ENCODE results near the gene CSF2RB.
A peak's percentile ranks its signal among the peaks of the same experiment; 100 is the strongest.
"Not testable (repeated sequence)": the region's sequence is repeated elsewhere in the genome, so short reads cannot be mapped to it uniquely, and the experiment has no call there.

Gene CSF2RB

GRCh38 chr22:36977401-36977861 lies 64.0 kb downstream of the CSF2RB start:
- no peak for DNase-seq

- peak; percentile 76 for DNase-seq
Observed at GRCh38 chr22:36977947-36978660, 64.7 kb downstream of the CSF2RB start.

- no peak for DNase-seq
Observed at GRCh38 chr22:36979016-36979910, 65.8 kb downstream of the CSF2RB start.

- no peak for DNase-seq
Observed at GRCh38 chr22:36981247-36981775, 67.9 kb downstream of the CSF2RB start.

- no peak for DNase-seq
Observed at GRCh38 chr22:36982136-36982535, 68.7 kb downstream of the CSF2RB start.

GRCh38 chr22:36985211-36985889 lies 71.9 kb downstream of the CSF2RB start:
- DNase-seq: peak; percentile 77

GRCh38 chr22:36986242-36986821 lies 72.9 kb downstream of the CSF2RB start:
- DNase-seq: peak; percentile 61

GRCh38 chr22:36988075-36988832 lies 74.8 kb downstream of the CSF2RB start:
- DNase-seq: no peak

GRCh38 chr22:36989012-36989411 lies 75.6 kb downstream of the CSF2RB start:
- DNase-seq: not testable (repeated sequence)

All from MV-4-11 (cell line).